GM21723 (cell line): ENCODE measurements around the gene SH3TC1.

Experiments used
- ATAC-seq: cut with Tn5 transposase; IDR thresholded peaks from one replicate; pipeline ENCODE4 v1.9.1; 2021; ENCODE audit warnings: mild to moderate bottlenecking, moderate library complexity; ENCODE audit not compliant: unreplicated experiment

Gene SH3TC1

DNA sequence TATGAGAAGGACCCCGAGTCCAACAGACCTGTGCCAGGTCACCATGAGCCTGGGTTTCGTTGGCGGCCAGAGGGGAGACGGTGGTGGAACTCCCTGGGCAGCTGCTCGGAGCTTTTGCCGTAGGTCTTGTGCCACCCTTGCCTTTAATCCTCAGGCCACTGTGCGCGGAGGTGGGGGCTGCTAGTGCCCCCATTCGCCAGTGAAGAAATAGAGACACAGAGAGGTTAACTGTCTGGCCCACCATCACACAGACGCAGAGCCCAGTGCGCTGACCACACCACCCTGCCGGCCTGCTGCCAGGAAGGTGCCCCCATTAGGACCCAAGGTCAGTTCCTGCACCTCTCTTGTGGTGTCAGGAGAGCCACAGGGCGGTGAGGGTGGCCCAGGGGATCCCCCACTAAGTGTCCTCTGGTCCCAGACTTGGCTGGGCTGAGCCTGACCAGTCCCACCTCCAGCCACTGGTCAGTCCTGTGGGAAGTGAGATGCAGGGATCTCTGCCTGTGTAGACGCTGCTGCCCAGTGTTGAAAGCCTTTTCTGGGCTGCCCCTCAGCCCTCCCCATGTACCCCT is 42.2 kb downstream of the SH3TC1 start:
- no peak for ATAC-seq

DNA sequence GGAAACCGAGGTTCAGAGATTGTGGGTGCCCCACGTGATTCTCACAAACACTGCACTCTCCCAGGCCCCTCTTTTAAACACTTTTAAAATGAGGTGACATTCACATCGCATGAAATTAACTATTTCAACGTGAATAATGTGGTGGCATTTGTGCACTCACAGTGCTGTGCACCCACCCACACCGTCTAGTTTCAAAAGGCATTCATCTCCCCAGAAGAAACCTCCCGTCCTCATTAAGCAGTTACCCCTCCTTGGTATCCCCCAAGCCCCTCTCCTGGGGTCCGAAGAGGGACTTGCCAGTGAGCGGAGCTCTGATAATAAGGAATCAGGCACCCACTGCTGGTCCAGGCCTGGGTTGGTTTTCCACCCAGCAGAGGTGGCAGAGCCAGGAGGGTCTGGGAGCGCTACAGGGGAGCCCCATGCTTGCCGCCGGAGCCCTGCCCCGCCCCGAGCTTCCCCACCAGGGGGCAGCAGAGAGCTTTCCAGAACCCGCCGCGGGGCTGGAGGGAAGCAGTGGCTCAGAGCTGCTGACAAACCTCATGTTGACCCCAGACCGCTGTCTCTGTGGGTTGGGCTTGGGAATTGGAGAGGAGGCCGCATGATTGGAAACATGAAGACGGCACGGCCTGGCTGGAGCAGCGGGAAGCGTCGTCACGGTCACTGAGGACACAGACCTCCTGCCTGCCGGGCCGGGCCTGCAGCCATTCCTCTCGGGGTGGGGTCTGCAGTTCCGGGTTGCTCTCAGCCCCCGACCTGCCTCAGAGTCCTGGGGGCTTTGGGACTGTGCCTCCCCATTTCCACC is 43.0 kb downstream of the SH3TC1 start:
- ATAC-seq, result peak; percentile 77

DNA sequence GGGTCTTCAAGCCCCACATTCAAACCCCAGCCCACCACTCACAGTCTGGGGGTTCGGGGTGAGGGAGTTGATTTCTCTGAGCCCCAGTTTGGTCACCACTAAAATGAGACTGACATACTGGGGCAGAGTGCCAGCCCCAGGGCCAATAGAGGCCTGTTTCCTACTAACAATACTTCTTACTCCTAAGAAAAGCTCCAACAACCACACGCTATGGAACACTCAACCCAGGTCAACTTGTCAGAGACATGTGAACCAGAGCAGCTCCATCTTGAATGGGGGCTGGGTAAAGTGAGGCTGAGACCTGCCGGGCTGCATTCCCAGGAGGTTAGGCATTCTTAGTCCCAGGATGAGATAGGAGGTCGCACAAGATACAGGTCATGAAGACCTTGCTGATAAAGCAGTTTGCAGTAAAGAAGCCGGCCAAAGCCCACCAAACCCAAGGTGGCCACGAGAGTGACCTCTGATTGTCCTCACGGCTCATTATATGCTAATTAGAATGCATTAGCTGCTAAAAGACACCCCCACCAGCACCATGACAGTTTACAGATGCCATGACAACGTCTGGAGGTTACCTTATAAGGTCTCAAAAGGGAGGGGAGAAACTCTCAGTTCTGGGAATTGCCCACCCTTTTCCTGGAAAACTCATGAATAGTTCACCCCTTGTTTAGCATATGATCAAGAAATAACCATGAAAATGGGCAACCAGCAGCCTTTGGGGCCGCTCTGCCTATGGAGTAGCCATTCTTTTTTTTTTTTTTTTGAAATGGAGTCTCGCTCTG is 43.9 kb downstream of the SH3TC1 start:
- no peak for ATAC-seq

DNA sequence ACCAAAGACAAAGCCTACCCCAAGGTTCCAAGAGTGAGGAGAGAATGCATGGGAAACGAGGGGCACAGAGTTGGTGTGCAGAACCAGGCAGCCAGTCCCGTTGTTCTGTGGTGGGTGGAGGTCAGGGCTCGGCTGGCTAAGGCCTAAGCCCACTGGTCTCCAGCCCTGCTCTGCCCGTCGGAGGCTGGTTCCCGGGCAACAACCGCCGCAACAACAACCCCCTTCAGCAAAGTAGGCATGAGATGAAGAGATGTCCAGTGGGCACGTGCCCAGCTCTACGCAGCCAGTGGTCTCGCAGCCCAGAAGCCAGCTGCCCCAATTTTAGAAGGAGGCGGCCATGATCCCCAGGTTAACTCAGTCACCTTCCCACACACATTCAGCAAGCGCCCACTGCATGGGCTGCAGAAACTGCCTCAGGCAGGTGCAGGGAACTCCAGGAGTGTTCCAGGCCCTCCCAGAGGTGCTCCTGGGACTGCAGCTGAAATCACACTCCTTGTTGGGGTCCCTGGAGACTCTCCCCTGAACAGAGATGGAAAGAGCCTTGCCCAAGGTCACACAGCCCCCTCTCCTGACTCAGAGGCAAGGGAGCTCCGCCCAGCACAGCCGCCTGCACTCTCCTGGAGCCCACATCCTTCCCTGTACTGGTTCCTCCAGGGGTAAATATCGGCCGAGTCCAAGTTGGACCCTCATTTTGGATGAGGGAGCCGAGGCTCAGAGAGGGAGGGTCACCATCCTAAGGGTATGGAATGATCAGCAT is 45.1 kb downstream of the SH3TC1 start:
- ATAC-seq, result no peak

DNA sequence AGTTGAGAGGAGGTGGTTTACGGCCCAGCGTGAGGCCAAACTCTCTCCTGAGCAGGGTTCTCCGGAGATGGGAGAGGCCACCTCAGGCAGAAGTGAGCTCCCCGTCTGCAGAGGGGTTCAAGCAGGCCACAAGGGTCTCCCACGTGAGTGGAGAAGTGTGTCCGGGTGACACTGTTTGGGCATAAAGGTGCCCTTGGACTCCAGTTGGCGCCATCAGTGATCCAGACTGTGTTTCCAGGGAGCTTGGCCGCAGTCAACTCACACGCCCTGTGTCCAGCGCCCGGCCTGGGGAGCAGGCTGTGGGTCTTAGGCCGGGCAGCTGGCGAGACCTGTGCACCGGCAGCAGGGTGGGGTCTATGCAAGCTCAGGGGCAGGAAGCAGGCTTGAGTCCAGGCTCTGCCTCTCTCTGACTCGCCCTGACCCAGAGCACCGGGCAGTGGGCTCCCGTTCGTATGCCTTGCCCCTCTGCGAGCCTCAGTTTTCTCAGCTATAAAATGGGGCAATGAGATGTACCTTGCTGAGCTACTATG is 45.9 kb downstream of the SH3TC1 start:
- ATAC-seq, result no peak

DNA sequence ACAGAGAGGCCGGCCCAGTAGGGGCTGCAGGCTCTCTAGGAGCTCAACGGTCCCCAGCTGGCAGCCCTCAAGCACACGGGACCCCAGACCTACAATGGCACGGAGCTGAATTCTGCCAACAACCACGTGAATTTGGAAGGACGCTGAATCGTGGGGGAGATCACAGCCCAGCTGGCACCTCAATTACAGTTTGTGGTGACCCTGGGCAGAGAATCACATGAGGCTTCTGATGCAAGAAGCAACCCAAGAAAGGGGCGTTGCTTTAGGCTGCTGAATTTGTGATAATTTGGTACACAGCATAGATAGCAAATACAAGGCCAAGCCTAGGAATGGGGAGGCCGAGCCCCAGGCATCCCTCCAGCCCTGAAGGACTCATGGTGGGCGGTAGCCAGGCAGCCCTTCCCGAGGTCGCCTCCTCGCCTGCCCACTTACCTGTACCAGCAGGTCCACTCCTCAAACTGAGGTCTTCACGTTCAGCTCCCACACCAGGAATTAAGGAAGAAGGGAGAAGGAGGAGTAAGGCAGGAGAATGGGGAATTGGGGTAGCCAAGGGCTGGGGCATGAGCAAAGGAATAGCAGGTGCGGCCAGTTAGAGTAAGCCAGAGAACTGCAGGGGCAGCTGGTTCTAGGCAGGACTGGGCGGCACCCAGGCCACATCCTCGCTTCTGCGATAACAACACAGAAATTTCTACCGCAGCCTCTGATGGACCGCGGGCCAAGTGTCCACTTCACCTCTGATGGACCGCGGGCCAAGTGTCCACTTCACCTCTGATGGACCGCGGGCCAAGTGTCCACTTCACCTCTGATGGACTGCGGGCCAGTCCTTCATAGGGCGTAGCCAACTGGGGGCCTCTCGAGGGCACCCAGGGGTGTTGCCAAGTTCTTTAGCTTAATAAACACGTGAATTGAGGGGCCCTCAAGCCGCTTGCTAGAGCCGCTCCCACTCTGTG is 47.1 kb downstream of the SH3TC1 start:
- no peak for ATAC-seq

DNA sequence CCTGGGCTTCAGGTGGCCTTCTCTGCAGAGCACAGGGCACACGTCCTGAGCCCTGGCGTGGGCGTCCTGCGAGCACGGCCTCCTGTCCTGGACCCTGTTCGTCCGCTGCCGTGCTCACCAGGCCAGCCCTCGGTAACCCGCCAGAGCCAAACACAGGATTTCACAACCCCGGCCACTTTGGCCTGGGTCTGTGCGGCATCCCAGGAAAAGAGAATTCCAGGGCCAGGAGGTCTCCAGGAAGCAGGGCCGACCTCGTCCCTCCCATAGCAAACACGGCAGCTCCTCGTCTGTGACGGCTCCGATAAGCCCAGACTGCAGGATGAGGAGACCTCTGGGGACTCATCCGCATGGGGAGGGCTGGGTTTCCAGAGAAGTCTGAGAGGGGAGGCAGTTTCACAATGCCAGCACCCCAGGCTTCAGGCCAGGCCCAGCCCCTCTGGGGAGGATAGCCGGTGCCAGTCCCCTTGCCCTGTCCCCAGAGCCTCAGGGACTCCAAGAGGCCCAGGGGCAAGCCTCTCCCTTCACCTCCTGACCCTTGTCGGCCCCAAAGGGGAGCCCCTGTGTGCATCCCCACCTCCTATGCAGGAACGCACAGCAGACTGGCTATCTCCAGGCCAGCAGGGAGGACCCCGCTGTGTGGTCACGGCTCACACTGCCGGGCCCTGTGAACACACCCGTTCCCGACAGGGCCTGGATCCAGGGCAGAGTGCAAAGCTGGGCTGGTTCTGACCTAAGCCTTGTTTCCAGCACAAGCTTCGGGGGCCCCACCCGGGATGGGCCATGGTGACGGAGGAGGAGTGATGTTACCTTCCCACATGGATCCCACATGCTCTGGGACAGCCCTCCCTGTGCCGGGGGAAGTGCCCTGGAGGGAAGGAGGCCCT is 48.2 kb downstream of the SH3TC1 start:
- no peak for ATAC-seq

DNA sequence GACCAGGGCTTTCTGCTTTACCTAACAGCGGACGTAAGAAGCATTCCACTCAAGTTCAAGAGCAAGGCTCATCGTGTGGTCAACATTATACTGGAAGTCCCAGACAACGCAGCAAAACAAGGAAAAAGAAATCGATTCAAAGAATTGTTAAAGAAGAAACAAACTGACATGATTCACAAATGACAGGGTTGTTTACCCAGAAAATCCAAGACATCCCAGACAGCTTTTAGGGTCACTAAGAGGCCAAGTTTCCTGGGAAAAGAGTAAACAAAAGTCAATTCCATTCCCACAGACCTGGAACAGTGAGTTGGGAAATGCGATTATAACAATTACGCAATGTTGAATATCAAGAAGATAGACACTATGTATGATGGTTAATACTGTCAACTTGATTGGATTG is 49.0 kb downstream of the SH3TC1 start:
- no peak for ATAC-seq

DNA sequence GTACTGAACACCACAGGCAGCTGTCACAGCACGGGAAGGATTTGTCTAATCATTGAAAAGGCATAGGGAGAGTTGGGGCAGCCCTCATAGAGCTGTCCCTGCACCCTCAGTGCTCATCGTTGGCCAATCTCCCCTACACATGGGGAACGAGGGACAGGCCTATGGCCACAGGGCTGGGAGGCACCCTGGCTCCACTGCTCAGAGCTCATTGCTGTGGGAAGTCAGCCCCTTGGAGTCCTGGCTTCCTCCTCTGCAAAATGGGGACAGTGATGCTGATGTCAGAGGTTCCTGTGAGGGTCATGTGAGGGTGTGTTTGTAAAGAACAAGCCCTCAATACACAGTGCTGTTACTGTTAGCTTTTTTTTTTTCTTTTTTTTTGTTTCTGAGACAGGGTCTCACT is 51.1 kb downstream of the SH3TC1 start:
- no peak for ATAC-seq

DNA sequence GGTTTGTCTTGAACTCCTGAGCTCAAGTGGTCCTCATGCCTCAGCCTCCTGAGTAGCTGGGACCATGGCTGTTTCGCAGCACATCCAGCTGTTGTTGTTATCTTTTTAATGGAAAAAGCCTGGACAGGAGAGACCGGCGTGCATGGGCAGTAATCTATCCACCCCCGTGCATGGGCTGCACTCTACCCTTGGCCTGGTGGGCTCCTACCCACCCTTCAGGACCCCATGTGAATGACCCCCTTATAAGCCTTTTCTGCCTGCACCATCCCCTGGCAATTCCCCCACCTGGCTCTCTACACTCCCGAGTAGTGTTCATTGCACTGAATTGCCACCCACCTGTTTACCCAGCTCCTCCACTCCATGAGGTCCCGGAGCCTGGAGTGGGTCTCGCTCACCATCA is 51.5 kb downstream of the SH3TC1 start:
- ATAC-seq, result no peak

DNA sequence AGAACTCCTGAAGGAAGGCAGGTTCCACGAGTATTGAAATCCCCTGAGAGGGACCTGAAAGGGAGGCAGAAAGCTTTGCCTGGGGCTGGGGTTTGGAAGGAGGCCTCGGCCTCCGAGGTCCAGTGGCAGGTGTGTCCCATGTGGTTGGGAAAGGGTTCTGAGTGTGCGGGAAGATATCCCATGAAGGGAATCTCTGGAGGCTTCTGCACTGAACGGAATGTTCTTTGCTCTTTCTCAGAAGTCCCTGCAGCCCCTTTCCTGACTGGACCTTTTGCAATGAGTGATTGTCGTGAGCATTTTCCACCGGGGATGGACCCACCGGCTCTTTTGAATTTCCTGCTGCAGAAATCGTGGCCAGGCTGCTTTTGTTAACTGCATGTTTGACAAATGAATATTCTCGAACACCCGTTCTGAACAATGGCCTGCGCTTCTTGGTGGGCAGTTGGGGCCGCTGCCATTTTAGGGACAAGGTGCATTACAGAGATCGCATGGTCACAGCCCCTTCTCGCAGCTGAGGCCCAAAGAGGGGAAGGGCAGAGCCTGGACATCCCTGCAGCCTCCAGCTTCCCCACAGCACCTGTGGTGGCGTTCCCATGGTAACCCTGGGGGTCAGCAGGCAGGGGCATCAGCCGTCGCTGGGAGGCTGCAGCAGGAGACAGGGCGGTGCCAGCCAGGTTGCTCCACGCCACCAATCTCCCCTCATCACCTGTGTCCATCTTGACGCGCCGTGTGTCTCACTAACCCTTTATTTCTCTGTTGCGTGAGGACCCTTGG is 52.2 kb downstream of the SH3TC1 start:
- no peak for ATAC-seq

DNA sequence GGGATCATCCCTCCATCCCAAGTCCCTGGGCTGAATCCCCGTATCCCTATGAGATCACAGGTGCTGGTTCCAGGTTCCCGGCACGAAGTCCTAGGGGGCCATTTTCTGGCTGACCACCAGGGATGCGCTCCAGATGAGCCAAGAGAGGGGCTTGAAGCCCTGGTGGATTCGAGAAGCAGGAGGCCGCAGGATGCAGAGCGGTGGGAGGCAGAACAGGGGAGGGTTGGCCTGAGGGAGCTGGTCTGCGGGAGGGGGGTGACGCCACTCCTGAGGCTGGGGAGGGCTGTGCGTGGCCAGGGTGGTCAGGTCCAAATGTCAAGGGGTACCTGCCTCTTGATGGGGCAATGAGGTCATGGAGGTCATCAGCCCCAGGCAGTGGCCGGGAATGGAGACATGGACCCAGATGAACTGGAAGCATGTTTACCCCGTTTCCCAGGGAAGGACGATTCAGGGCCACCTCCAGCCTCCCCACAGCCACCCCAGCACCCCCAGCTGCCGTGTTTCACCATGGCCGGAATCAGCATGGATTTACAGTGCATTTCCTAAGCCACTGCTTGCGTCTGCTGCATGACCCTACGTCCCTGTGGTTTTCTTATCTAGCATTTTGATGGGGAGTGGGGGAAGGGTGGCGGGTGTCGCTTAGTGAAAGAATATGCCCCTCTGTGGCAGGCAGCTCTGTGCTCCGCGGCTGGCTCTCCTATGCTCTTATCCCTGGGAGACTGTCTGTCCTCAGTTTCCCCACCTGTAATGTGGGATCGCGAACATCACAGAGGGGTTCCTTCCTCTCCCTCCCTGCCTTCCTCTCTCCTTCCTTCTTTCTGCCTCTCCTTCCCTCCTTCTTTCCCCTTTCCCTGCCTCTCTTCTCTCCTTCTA is 53.4 kb downstream of the SH3TC1 start:
- no peak for ATAC-seq

DNA sequence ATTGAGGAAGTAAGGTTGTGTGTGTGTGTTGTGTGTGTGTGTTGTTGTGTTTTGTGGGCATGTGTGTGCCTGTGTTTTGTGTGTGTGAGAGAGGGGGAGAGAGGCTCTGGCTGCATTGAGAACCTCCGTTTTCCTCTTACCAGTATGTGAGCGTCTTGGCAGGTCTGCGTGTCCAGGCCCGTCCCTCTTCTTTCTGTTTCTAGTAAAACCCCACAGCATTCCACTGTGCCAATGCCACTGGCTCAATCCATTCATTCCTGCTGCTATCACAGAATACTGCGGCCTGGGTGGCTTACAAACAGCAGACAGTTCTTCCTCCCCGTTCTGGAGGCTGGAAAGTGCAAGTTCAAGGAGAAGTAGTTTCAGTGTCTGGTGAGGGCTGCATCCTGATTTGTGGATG is 55.0 kb downstream of the SH3TC1 start:
- ATAC-seq, result no peak

DNA sequence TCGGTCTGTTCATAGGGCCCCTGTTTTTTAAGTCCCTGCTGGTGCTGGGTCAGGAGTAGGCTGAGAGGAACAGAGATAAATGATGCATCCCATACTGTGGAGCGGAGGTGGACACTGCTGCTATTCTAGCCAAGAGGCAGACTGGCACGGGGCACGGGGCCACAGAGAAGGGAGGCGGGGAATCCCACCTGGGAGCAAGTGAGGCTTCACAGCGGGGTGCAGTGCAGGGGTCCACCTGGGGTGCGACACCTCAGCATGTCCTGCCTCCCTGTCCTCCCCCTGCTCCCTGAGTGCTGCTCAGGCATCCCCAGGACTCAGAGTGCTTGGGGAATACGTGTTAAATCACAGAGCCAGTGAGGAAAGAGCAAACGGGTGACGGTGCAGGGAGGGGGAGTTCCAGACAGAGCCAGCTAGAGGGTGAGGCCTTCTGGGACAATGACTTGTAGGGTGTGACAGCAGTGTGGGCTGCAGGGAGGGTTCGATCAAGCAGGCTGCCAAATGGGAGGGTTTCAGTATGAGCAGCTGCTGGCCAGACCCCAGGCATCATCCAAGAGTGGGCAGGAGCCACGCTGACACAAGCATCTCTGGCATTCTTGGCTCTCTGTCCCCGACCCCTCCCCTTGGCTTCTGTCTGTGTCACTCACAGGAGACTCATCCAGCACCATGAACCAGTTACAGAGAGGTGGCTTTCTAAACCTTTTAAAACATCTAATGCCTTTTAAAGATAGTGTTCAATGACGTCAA is 56.8 kb downstream of the SH3TC1 start:
- no peak for ATAC-seq

DNA sequence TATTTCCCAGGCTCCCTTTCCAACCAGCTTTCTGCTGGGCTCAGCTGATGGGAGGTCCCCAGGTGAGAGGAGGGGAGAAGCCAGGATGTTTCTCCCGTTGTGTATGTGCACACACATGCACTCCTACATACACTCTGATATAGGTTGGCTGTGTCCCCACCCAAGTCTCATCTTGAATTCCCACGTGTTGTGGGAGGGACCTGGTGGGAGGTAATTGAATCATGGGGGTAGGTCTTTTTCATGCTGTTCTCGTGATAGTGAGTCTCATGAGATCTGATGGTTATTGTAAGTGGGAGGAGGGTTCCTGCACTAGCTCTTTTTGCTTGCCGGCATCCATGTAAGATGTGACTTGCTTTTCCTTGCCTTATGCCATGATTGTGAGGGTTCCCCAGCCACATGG is 58.8 kb downstream of the SH3TC1 start:
- ATAC-seq, result no peak

DNA sequence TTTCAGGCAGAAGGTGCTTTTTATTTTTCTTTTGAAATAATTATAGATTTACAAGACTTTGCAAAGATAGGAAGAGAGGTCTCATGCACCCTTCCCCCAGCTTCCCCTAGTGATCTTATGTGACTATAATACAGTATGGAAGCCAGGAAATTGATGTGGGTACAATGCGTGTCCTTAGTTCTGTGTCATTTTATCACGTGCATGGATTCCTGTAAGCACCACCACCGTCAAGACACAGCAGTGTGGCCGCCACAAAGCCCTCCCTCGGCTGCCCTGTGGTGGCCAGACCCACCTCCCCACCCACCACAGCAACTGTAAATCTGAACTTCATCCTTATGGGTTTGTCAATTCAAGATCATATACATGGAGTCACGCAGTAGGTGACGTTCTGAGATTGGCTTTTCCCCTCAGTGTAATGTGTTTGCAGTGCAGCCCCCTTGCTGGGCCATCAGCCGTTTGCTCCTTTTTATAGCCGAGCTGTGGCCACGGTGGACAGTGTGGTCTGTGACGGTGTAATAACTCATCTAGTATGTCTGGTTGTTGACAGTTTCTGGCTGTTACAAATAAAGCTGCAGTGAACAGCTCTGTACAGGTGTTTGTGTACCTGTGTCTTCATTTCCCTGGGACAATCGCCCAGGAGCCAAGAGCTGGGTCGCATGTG is 59.6 kb downstream of the SH3TC1 start:
- ATAC-seq, result no peak
